Esophagus muscularis mucosa (tissue), 4 donors: ENCODE data around the gene ZNF692. TPM values are rescaled to one million over a fixed set of nuclear protein-coding genes. Genes with fewer than 3 reads are reported as not detected.
A peak's percentile ranks its signal among the peaks of the same experiment; 100 is the strongest.

ENCODE experiments used
- DNase-seq: peaks from one replicate; pipeline ENCODE4 v3.0.0-alpha.2; 2017; ENCODE audit errors: extremely low spot score
- H3K27ac ChIP-seq, 4 donors: fragments of 200-600 bp; sonication (generic); replicated peaks in 1 of 4; 1 replicate in 3 of 4; 2 replicates in 1 of 4; pipeline ENCODE4 v1.5.1; 2016 to 2019; ENCODE audit warnings: mild to moderate bottlenecking in 1 of 4
- H3K27me3 ChIP-seq, 4 donors: fragments of 200-600 bp; sonication (generic); one replicate each; pipeline versions ENCODE4 v1.5.1 to v1.6.0; 2016 to 2019
- H3K36me3 ChIP-seq, 4 donors: fragments of 200-600 bp; sonication (generic); one replicate each; pipeline ENCODE4 v1.5.1; 2016 to 2019
- H3K4me1 ChIP-seq, 4 donors: fragments of 200-600 bp; sonication (generic); one replicate each; pipeline ENCODE4 v1.5.1; 2016 to 2019
- H3K4me3 ChIP-seq, 4 donors: fragments of 200-600 bp; sonication (generic); 1 replicate in 2 of 4; 2 replicates in 2 of 4; pipeline ENCODE4 v1.5.1; 2016 to 2019; ENCODE audit warnings: mild to moderate bottlenecking in 4 of 4, moderate library complexity in 1 of 4
- H3K9me3 ChIP-seq, 4 donors: fragments of 200-600 bp; sonication (generic); 1 replicate in 3 of 4; 2 replicates in 1 of 4; pipeline ENCODE4 v1.5.1; 2016 to 2019
- EP300 ChIP-seq: sonication (generic); formaldehyde crosslinking; IDR thresholded peaks from one replicate; pipeline ENCODE4 v1.6.1; 2017; ENCODE audit warnings: antibody characterized with exemption
- POLR2A ChIP-seq: fragments of 450-650 bp; IDR thresholded peaks from one replicate; pipeline ENCODE4 v1.6.1; 2017; ENCODE audit warnings: antibody characterized with exemption, moderate library complexity, mild to moderate bottlenecking, low read depth
- POLR2AphosphoS5 ChIP-seq, 2 donors: sonication (generic); formaldehyde crosslinking; IDR thresholded peaks; one replicate each; pipeline ENCODE4 v1.6.1; 2017; ENCODE audit warnings: antibody characterized with exemption in 2 of 2
- WGBS: methylation state at CpG from one replicate; pipeline ENCODE4 v1.1.5; 2018; 5-methylcytosine and 5-hydroxymethylcytosine counted together
- intact Hi-C: fragments of 100-400 bp; cut with DNase I; formaldehyde crosslinking; loops from one replicate; pipeline ENCODE4 v1.15.1; 2023
- total RNA-seq, 4 donors: library from RNA; depleted of rRNA; stranded (reverse); fragments of >200 nt; gene quantifications; one replicate each; pipeline versions ENCODE4 v1.1.0 to v1.2.1, GENCODE V29; 2016
- TF ChIP-seq, protein P1 (sequence below), 3 experiments: fragments of 200-600 bp in 2 of 3; fragments of 450-650 bp in 1 of 3; sonication (generic) in 2 of 3; IDR thresholded peaks; one replicate each; pipeline ENCODE4 v1.5.1; 2017 to 2019; ENCODE audit warnings: antibody characterized with exemption in 3 of 3, mild to moderate bottlenecking in 2 of 3, moderate library complexity in 1 of 3

The ZNF692 gene, protein sequence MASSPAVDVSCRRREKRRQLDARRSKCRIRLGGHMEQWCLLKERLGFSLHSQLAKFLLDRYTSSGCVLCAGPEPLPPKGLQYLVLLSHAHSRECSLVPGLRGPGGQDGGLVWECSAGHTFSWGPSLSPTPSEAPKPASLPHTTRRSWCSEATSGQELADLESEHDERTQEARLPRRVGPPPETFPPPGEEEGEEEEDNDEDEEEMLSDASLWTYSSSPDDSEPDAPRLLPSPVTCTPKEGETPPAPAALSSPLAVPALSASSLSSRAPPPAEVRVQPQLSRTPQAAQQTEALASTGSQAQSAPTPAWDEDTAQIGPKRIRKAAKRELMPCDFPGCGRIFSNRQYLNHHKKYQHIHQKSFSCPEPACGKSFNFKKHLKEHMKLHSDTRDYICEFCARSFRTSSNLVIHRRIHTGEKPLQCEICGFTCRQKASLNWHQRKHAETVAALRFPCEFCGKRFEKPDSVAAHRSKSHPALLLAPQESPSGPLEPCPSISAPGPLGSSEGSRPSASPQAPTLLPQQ
- total RNA-seq = 10 to 100 TPM; 19.4 to 37.3 (median 30.5) TPM

- DNase-seq = peak; percentile 99
- intact Hi-C loops = loop anchor here (2.0 kb wide), 1 partner anchor 14 kb away; no protein-coding TSS in a partner anchor
- H3K9me3 ChIP-seq = no peaks in the 10 kb centered on the region
- peak within 1 kb of the TSS; percentile 61 to 71 (median 64) for H3K4me3 ChIP-seq
- H3K36me3 ChIP-seq = peaks cover 0 to 16% (median 14%) of the 10 kb centered on the region in 4 donors
- H3K4me1 ChIP-seq = peaks cover 37 to 44% (median 43%) of the 10 kb centered on the region in 4 donors
- no peaks in the 10 kb centered on the region for H3K27me3 ChIP-seq
- 8% methylated on average over 51 of the region's 62 CpGs for WGBS
- TF ChIP-seq EP300 = no peak
- TF ChIP-seq POLR2A = peak; percentile 83
- TF ChIP-seq, protein P1, sequence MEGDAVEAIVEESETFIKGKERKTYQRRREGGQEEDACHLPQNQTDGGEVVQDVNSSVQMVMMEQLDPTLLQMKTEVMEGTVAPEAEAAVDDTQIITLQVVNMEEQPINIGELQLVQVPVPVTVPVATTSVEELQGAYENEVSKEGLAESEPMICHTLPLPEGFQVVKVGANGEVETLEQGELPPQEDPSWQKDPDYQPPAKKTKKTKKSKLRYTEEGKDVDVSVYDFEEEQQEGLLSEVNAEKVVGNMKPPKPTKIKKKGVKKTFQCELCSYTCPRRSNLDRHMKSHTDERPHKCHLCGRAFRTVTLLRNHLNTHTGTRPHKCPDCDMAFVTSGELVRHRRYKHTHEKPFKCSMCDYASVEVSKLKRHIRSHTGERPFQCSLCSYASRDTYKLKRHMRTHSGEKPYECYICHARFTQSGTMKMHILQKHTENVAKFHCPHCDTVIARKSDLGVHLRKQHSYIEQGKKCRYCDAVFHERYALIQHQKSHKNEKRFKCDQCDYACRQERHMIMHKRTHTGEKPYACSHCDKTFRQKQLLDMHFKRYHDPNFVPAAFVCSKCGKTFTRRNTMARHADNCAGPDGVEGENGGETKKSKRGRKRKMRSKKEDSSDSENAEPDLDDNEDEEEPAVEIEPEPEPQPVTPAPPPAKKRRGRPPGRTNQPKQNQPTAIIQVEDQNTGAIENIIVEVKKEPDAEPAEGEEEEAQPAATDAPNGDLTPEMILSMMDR (IDR thresholded peaks at IDR 0.05) = peak in 1 of 3 experiments; percentile 5
- TF ChIP-seq POLR2AphosphoS5 (IDR thresholded peaks at IDR 0.05) = peak; percentile 94 to 98
- peak within 1 kb of the TSS; percentile 87 to 95 (median 94) for H3K27ac ChIP-seq
Observed at GRCh38 chr1:248858891-248859889, at the start of gene ZNF692. Gene ZNF692, minus strand, starts transcription at chr1:248859085. Its CDS starts 776 bp downstream, at chr1:248858309.

- Histone ChIP-seq H3K27me3 (peaks cover 0 to 7% (median 0%) of the 10 kb centered on the region in 4 donors), H3K27ac (peak overlapping the region; percentile 87 to 96 (median 92)), H3K4me1 (peaks cover 0 to 27% (median 16%) of the 10 kb centered on the region in 4 donors), H3K4me3 (peak overlapping the region; percentile 62 to 83 (median 75)), H3K36me3 (peaks cover 0 to 8% (median 0%) of the 10 kb centered on the region in 4 donors), H3K9me3 (no peaks in the 10 kb centered on the region)
- TF ChIP-seq EP300 (no peak), POLR2AphosphoS5 (IDR thresholded peaks at IDR 0.05) (no peak), POLR2A (no peak)
- TF ChIP-seq, protein P1 (IDR thresholded peaks at IDR 0.05) = no peak
- DNase-seq = no peak
- WGBS = 28% methylated on average over 18 of the region's 18 CpGs
- intact Hi-C loops = no loop called here
Observed at GRCh38 chr1:248906753-248907661, 48.1 kb upstream of the ZNF692 start.

GRCh38 chr1:248906009-248906752, 47.3 kb upstream of the ZNF692 start, which contains the start of gene PGBD2:
Gene PGBD2, plus strand, starts transcription at chr1:248906235. Its CDS starts 7,628 bp downstream, at chr1:248913863.
- intact Hi-C loops = no loop called here
- Histone ChIP-seq H3K36me3 (peaks cover 0 to 8% (median 0%) of the 10 kb centered on the region in 4 donors), H3K27me3 (peaks cover 0 to 7% (median 0%) of the 10 kb centered on the region in 4 donors), H3K4me1 (peaks cover 0 to 27% (median 16%) of the 10 kb centered on the region in 4 donors), H3K4me3 (peak within 1 kb of the TSS; percentile 62 to 83 (median 75)), H3K9me3 (no peaks in the 10 kb centered on the region), H3K27ac (peak within 1 kb of the TSS; percentile 87 to 96 (median 92))
- 1% methylated on average over 33 of the region's 80 CpGs for WGBS
- DNase-seq = peak; percentile 97
- peak; percentile 38 for TF ChIP-seq POLR2A
- TF ChIP-seq EP300 = no peak
- peak; percentile 79 to 92 for TF ChIP-seq POLR2AphosphoS5 (IDR thresholded peaks at IDR 0.05)
- TF ChIP-seq, protein P1 (IDR thresholded peaks at IDR 0.05) = peak; percentile 44 to 61 (median 54)
